ENCODE data around the gene OR51Q1. TPM values are rescaled to one million over a fixed set of nuclear protein-coding genes. Genes with fewer than 3 reads are reported as not detected.
A peak's percentile ranks its signal among the peaks of the same experiment; 100 is the strongest.

Gene OR51Q1, protein sequence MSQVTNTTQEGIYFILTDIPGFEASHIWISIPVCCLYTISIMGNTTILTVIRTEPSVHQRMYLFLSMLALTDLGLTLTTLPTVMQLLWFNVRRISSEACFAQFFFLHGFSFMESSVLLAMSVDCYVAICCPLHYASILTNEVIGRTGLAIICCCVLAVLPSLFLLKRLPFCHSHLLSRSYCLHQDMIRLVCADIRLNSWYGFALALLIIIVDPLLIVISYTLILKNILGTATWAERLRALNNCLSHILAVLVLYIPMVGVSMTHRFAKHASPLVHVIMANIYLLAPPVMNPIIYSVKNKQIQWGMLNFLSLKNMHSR
- total RNA-seq = not detected

DNA sequence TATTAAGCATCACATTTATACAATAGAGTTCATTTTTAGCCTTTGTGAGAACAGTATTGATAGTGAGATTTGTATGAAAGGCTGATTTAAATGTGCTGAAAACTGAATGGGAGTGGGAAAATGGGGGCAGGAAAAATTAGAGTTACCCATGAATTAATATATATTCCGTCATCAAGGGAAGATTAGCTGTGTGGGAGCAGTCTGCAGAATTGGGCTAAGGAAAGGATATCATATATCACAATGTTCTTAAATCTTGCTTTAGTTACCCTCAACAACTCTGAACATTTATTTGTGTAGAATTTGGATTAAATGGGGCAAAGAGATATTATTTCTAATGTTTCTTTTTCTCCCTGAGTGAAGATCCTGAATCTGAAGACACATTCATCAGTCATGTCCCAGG is at the start of gene OR51Q1:
Gene OR51Q1, plus strand, starts transcription at position 301 of the 400 bp plus-strand sequence. Its CDS starts 90 bp downstream, at position 391.
- Histone ChIP-seq H3K36me3 (no peaks in the 10 kb centered on the region), H3K27me3 (no peaks in the 10 kb centered on the region), H3K9me3 (no peaks in the 10 kb centered on the region), H3K27ac (no peak within 1 kb of the TSS), H3K4me3 (no peak within 1 kb of the TSS), H3K4me1 (no peaks in the 10 kb centered on the region)
- intact Hi-C loops (cut with DNase I) = no loop called here
- DNase-seq (ENCODE audit: low spot score in 2 of 2) = no peak
- TF ChIP-seq, protein P1, sequence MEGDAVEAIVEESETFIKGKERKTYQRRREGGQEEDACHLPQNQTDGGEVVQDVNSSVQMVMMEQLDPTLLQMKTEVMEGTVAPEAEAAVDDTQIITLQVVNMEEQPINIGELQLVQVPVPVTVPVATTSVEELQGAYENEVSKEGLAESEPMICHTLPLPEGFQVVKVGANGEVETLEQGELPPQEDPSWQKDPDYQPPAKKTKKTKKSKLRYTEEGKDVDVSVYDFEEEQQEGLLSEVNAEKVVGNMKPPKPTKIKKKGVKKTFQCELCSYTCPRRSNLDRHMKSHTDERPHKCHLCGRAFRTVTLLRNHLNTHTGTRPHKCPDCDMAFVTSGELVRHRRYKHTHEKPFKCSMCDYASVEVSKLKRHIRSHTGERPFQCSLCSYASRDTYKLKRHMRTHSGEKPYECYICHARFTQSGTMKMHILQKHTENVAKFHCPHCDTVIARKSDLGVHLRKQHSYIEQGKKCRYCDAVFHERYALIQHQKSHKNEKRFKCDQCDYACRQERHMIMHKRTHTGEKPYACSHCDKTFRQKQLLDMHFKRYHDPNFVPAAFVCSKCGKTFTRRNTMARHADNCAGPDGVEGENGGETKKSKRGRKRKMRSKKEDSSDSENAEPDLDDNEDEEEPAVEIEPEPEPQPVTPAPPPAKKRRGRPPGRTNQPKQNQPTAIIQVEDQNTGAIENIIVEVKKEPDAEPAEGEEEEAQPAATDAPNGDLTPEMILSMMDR (IDR thresholded peaks at IDR 0.05) = no peak

DNA sequence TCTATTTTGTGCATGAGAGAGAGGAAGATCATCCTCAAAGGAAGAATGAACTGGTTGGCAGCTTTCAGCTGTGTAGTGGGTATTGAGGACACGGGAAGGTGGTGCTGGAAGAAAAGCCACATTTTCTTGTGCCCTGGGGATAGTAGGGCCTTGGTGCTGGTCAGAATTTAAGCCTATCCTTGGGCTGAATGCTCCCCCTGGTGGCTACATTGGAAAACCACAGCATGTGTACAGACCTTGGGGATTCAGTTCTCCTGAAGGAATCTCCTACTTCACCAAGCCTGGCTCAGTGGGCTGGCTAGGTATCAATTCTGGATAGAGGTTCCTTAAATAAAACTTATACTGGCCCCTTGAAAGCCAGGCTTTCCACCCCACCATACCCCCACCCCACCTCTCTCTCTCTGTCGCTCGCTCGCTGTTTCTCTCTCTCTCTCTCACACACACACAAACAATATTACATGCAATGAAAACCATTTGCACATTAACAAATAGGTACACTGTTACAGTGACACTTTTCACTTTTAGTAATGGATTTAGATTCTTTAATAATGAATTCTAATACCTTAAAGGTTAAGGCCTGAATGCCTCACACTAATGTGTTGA is 41.1 kb upstream of the OR51Q1 start:
- H3K9me3 ChIP-seq = no peaks in the 10 kb centered on the region
- TF ChIP-seq, protein P1 (IDR thresholded peaks at IDR 0.05) = peak in 2 of 3 experiments; percentile 19 to 69
- no peak for DNase-seq (ENCODE audit: low spot score in 2 of 2)
- no peak overlapping the region for H3K4me3 ChIP-seq
- H3K27ac ChIP-seq = no peak overlapping the region
- H3K4me1 ChIP-seq = no peaks in the 10 kb centered on the region
- intact Hi-C loops (cut with DNase I) = no loop called here
- no peaks in the 10 kb centered on the region for H3K36me3 ChIP-seq
- H3K27me3 ChIP-seq = no peaks in the 10 kb centered on the region

DNA sequence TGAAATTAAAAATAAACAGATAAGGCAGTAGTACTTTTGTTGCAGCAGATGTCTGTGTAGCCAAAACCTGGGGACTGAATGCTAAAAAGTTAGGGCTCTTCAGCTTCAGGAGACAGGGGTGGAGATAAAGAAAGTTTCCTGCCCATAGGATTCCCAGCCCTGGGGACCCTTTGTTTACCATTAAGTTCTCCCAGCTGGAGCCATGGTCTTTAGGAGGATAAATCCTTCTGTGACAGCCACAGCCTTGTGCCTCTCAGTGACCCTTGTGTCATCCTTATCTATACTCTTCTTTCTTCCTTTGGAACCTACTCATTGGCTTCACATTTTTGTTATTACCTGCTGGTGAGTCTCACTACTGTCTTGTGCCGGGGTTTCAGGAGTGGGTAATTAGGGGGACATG is 38.3 kb upstream of the OR51Q1 start, which contains the start of gene OR51M1:
Gene OR51M1, plus strand, starts transcription at position 237 of the 400 bp plus-strand sequence. CDS start 5,587 bp downstream, outside the sequence.
- Histone ChIP-seq H3K9me3 (no peaks in the 10 kb centered on the region), H3K4me3 (no peak within 1 kb of the TSS), H3K27ac (no peak within 1 kb of the TSS), H3K27me3 (no peaks in the 10 kb centered on the region), H3K36me3 (no peaks in the 10 kb centered on the region), H3K4me1 (no peaks in the 10 kb centered on the region)
- intact Hi-C loops (cut with DNase I) = no loop called here
- DNase-seq (ENCODE audit: low spot score in 2 of 2) = no peak
- TF ChIP-seq, protein P1 (IDR thresholded peaks at IDR 0.05) = no peak

DNA sequence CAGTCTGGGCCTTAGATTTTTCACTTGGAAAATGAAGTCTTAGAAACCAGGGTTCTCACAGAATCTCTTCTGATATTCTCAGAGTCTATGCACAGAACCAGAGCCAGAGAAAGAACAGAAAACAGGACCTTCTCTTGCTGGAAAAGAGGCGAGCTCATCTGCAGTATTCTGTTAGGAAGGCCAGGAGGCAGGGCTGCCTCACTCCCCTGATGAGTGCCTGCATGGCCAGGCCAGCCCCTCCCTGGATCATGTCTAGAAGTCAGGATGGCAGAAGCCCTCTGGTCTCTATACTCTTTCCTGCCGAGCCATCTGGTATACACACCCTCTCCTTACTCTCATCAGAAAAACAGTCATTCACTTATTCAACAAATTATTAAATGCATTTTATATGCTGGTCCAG is 37.6 kb upstream of the OR51Q1 start:
- intact Hi-C loops (cut with DNase I) = no loop called here
- Histone ChIP-seq H3K9me3 (no peaks in the 10 kb centered on the region), H3K36me3 (no peaks in the 10 kb centered on the region), H3K4me3 (no peak overlapping the region), H3K27ac (no peak overlapping the region), H3K4me1 (no peaks in the 10 kb centered on the region), H3K27me3 (no peaks in the 10 kb centered on the region)
- TF ChIP-seq, protein P1 (IDR thresholded peaks at IDR 0.05) = no peak
- DNase-seq (ENCODE audit: low spot score in 2 of 2) = no peak

DNA sequence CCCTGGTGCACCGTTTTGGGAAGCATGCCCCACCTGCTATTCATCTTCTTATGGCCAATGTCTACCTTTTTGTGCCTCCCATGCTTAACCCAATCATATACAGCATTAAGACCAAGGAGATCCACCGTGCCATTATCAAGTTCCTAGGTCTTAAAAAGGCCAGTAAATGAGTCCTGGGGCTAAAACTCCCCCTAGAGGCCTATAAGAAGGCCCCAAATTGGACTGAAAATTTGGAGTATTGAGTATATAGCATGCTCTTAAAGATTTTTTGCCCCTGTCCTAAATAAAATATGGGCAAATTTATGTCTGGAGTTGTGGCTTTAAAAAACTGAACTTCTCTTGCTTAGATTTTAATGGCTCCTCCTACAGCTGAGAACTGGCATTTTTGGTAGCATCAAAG is 31.7 kb upstream of the OR51Q1 start:
- no peaks in the 10 kb centered on the region for H3K36me3 ChIP-seq
- H3K27me3 ChIP-seq = no peaks in the 10 kb centered on the region
- TF ChIP-seq, protein P1 (IDR thresholded peaks at IDR 0.05) = no peak
- H3K4me1 ChIP-seq = no peaks in the 10 kb centered on the region
- no peak overlapping the region for H3K27ac ChIP-seq
- no peak for DNase-seq (ENCODE audit: low spot score in 2 of 2)
- intact Hi-C loops (cut with DNase I) = no loop called here
- H3K4me3 ChIP-seq = no peak overlapping the region
- no peaks in the 10 kb centered on the region for H3K9me3 ChIP-seq

Data from ascending aorta (tissue), 2 donors.